OCI-M1 (cell line): ENCODE data around the gene MRPS25.
A peak's percentile ranks its signal among the peaks of the same experiment; 100 is the strongest.

Experiments used
- DNase-seq: peaks from one replicate; lab custom pipeline; 2025; lab: John Stamatoyannopoulos, UW

The MRPS25 gene

DNA sequence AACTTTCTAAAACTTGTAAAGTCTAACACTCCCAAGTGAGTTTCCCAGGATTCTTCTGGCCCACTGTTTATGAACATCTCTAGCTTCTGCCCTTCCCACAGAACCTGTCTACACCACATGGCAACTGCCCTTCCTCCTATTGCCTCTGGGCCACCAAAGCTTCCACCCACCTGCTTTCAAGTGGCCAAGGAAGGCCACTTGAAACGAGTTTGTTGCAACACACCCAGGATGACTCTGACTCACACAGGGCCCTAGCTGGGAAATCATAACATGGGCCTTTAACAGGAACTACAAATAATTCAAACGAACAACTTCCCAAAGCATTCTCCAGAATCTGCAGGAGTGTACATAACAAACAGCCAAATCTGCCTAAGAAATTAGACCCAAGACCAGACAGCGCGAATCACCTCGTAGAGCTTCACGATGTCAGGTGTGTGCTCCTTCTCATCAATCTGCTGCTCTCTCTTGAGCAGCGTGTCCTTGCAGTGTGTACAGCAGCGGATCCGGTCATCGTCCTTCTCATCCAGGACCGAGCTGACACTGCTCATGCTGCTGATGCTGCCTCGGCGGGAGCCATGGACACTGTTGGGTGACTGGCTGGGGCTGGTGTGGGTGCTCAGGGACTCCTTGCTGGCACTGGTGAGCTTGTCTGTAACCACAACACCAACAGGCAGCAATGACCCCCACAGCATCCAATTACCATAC, 17.0 kb upstream of the MRPS25 start:
- DNase-seq = no peak

DNA sequence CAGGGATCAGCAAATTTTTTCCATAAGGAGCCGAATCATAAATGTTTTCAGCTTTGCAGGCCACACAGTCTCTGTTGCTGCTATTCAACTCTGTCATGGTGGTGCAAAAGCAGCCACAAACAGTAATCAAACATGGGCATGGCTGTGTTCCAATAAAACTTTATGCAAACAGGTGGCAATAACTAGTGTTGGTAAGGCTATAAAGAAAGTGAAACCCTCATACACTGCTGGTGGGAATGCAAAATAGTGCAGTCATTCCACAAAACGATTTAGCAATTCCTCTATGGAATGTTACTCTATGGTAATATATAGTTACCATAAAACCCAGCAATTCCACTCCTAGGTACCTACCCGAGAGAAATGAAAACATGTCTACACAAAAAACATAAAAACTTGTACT, 14.0 kb upstream of the MRPS25 start:
- DNase-seq = no peak

DNA sequence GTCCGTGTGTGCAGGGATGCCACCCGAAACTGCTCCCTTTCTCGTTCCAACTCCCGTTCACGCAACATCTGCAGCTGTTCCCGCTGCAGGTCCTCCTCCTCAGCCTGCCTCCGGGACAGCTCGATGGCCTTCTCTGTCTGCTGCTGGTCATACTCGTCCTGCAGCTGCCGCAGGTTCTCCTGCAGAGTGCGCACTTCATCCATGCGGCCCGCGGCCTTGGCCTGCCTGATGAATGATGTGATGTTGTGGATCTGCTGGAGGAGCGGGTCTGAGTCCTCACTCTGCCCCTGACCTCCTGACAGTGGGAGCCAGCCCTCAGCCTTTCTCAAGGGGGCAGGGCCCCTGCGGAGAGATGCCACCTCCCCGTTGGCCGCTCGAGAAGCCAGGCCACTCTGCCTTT, 9.4 kb upstream of the MRPS25 start:
- DNase-seq = no peak

DNA sequence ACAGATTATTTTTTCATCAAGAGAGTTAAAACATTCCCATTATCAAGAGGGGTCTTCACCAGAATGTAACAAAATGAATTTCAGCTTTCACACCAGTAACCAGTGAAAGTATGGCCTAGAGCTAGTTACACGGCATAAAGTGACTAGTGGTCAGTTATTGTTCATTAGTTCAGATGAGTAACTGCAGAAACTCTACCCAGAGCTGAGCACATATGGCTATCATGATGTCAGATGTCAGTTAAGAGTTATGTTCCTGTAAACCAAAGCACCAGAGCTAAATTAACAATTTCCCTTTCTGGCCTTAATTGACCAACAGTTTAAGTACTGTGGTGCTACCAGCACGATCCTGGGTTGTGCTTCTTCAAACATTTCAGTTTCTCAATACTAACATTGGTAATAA, 6.6 kb upstream of the MRPS25 start:
- no peak for DNase-seq

DNA sequence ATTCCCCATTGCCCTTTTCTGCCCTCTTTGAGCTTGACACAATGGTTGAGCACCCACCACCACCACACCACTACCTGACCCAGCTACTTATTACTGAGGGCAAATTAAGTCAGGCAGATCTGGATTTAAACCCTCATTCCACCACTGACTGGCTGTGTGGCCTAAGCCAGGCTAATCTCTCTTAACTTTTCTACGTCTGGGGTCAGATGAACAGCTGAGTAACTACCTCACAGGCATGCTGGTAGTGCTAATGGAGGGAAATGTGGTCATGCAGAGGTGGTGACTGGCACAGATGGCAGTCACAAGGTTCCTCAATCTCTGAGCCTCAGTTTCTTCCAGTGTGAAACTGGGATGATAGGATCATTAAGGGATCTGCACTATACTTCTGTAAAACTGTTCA, 4.3 kb upstream of the MRPS25 start:
- DNase-seq = no peak

DNA sequence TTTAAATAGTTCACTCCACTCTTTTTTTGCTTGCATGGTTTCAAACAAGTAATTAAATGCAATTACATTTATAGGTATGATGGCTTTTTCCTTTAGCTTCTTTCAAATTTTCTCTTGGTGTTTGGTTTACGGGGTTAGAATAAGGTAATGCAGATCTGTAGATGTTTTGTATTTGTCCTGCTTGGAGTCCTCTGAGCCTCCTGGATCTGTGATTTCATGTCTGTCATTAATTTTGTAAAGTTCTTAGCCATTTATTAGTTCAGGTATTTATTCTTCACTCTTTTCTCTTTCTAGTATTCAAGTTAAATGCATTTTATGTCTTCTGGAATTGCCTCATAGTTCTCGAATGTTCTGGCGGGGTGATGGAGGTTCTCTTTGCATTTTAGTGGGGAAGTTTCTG, 1.4 kb upstream of the MRPS25 start:
- DNase-seq = no peak

DNA sequence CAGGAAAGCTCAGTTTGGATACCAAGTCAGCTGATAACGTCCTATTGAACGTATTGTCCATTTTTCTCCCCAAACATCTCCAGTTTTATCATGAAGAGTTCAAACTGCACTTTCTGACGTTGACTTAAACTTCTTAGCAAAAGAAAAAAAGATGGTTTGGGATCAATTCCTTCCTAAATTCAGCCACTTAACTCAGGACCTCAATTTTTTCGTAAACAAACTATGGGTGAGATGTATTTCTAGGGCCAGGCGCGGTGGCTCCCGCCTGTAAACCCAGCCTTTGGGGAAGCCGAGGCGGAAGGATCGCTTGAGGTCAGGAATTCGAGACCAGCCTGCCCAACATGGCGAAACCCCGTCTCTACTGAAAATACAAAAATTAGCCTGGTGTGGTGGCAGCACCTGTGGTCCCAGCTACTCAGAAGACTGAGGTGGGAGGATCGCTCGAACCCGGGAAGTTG, 464 bp upstream of the MRPS25 start:
- DNase-seq = no peak

DNA sequence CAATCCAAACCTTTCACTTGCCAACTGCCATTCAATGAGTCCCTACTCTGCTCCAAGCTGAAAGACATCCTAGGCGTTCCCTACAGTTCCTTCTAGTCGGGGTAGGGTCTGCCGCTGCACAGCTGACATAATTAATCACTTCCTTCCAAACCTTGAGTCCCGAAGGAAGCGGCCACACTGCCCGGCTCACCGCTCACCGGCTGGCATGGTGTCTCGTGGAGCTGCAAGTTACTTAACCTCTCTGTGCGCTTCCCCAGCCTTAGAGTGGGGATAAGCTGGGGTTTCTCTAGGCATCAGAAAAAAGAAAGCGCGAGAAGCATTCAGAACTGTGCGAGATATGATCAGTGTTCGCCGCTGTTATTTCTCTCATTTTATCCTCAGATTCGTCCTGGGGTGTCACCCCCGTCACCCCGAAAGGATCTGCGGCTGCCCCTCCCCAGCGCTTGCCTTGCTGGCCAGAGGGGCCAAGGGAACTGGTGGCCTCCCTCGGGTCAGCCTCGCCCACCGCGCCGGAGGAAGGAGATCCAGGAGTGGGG, 748 bp downstream of the MRPS25 start:
- DNase-seq = peak; percentile 45

DNA sequence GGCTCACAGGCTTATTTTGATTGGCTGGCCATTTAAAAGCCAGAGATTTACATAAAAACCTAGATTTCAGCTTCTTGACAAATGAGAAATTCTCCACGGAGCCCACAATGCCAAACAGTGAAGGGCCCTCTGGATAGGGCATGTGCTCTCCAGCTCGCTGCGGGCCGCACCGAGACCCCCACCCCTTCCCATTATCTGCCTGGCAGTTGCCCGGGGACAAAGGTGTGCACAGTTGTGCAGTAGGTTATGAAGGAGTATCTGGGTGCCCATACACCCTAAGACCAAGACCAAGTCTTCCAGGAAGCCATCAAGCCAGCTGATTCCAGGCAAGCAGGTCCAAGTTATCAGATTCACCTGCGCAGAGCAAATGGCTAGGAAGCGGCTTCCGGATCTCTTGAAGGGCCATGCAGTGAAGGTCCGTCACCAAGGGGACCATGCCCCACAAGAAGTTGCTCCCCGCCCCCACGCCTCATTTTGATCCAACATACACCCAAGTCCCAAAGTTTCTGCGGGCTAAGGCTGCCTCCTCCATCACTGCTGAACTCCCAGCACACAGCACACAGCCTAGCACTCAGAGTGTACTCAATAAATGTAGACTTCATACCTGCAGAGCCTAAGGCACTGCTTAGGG, 1.3 kb downstream of the MRPS25 start:
- no peak for DNase-seq

DNA sequence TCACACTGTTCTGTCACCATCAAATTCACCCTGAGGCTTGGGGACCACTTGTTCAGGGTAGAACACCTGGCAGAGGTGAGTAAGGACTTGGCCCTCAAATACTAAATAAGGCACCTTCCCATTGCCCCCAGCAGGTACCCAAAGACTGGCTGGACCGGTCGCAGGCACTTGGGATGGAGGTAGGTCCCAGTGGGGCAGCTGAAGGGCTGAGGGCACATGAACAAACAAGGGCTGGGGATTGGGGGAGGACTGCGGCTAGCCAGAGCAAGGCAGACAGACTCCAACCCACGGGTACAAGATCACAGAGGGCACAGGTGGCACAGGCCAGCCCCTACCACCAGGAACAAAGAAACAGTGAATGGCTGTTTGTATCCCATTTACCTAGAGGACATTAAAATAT, 1.9 kb downstream of the MRPS25 start:
- DNase-seq = no peak

DNA sequence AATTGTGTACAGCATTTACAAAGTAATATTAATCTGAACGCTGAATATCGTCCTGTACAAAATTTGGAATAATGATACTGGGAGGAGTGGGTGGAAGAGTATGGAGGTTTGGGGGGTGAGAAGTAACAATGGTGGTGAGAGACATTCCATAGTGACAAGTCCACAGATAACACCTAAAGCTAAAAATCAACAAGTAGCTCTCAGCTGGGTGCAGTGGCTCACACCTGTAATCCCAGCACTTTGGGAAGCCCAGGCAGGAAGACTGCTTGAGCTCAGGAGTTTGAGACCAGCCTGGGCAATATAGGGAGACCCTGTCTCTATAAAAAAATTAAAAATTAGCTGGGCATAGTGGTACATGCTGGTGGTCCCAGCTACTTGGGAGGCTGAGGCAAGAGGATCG, 5.1 kb downstream of the MRPS25 start:
- no peak for DNase-seq

DNA sequence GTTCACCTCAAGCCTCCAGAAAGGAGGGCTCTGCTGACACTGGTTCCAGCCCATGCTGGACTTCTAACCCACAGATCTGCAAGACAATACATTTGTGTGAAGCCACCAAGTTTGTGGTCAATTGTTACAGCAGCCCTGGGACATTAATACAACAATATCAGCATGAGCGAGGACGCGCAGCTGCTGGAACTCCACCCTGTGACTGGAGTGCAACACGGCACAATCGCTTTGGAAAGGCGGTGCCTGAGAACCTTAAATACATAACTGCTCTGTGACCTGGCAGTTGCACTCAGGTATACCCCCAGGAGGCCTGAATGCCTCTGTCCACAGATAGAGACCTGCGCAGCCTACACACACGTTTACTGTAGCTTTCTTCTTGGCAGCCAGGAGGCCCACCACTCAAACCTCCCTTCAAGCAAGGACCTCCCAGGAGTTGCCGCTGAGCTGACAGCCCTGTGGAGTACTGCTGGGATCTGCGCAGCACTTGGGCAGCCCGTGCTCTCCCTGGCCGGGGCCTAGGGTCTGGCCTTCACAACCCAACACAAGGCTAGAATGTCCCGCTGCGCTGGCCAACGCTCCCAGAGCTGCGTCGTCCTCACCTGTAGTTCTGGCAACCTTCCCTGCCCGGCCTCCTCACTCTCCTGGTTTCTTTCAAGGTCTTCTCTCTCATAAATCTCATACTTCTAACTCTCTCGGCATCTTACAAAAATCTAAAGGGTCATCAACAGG, 8.3 kb downstream of the MRPS25 start:
- DNase-seq = no peak

DNA sequence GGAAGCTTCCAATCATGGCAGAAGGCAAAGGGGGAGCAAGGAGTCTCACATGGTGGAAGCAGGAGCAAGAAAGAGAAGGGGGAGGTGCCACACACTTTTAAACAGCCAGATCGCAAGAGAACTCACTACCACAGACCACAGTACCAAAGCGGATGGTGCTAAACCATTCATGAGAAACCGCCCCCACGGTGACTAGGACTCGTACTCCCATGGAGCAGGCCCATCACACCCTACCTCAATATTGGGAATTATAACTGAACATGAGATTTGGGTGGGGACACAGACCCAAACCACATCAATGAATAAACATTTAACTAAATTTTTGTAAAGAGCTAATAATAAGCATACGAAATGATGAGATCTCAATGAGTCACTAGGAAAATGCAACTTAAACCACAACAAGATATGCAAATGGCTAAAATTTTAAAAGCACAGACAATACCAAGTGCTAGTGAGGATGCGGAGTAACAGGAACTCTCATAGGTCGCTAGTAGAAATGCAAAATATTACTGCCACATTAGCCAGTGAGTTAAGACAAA, 10.0 kb downstream of the MRPS25 start:
- peak; percentile 63 for DNase-seq

DNA sequence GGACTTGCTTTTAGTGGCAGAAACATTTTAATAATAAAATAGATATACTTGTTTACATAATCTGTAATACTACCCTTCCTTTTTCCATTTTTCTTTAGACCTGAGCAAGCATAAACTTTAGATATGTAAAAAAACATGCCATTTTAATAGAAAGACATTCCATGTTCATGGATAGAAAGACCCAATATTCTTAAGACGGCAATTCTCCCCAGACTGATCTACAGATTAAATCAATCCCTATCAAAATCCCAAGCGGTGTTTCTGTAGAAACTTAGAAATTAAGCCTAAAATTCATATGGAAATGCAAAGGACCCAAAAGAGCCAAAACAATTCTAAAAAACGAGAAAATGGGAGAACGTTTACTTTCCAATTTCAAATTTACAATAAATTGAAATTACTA, 11.6 kb downstream of the MRPS25 start:
- DNase-seq = no peak

DNA sequence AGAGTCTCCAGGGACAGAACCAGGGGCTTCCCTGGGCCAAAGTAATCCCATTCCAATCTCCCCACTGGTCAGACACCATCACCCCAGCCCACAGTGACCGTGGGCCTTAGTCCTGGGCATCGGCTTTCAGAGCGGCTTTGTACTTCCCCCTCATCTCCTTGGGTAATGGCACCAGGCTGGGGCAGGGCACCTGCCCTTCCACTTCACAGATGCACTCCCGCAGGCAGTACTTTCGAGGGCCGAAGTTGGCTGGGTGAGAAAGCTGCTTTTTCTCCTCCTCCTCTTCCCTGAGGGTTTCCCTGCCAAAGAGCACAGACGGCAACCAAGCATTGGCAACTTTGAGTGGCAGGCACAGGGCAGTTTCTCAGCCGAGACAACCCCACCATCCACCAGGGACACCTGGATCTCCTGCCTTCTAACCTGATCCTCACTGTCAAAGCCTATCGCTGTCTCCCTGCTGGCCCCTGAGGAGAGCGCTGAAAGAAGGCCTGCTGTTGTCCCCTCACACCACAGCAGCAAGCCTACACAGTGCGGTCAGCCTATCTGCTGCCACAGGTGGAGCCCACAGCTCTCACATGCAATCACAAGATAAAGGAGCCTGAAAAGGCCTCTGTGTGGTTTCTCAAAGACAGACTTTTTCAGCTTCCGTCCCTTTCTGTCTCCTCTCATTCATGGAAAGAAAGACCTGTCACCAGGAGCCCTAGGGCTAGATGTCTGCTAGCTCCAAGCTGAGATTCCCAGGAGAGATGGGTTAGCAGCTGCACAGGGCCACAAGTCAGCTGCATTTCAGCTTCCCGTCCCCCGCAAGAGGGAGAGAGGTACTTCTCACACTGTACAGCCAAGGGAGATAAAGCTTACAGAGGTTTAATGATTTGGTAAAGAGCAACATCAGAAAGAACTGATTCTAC, 12.5 kb downstream of the MRPS25 start:
- DNase-seq = peak; percentile 96

DNA sequence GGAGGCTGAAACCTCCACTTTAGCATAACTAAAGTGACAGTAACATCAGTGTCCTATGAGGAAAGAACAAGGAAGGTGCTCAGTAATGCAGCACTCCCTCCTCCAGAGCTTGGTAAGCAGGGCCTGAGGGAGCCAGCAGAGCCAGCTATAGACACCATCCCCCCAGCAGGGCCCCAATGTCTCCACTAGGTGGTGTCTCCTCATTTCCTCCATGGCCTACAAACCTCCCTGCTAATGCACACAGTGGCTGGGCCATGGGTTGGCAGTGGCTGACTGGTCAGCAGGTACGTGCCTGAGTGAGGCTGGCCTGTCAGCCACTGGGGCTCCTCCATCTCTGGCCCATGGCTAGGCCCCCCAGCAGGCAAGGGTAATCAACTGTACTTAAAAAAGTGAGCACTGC, 13.6 kb downstream of the MRPS25 start:
- DNase-seq = peak; percentile 82

DNA sequence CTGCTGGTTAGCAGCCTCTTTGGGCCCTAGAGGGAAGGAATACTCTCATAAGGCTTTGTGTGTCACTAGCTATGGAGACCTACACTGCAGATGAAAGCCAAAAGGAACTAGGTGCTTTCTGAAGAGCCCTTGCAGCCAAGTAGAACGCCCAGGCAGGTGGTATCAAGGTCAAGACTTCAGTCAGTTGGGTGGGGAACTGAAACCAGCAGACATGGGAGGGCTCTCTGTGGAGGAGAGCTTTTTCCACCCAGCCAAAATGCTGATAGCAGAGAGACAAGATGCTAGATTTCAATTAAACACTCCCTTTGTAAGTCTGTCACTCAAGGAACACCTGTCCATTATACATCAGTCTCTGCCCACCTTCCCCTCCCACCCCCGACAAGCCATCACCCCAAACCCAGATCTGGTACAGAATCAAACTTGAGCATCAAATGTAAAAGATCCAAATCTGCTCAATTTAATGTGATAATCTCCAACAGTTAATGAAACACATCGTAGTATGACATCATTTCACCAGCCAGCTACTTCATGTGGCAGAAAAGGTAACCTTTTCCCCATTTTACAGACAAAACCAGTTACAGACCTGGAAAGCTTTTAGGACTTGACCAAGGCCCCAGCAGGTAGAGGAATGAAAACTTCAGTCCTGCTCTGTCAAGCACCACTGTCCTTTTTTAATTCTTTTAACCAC, 14.6 kb downstream of the MRPS25 start:
- no peak for DNase-seq

DNA sequence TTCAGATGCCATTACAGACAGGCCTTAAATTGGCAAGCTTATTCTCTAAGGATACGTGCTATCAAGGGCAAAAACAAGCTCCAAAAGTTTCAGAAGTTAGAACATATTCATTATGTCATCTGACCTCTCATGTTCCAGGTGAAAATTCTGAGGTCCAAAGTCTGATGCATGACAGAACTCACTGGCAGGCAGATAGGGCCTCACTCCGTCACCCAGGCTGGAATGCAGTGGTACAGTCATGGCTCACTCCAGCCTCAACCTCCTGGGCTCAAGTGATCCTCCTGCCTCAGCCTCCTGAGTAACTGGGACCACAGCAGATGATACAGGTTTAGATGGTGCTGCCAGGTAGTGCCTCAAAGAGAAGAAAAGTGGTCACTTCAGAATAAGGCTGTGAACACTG, 15.5 kb downstream of the MRPS25 start:
- DNase-seq = no peak

DNA sequence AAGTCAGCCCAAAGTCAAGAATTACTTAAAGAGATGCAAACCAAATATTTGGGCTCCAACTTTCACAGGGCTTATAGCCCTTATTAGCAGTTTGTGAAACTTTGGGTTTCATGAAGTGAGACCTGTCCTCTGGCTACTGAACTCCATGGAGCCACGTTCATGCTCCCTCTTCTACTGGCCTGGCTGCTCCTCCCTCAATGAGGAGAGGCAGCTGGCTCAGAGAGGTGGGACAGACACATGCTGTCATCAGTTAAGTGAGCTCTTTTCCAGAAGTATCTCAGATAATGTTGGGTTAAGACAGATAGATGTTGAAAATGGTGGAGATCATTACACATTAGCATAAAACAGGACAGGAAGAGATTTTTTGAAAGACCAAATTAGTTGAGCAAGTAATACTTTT, 19.4 kb downstream of the MRPS25 start:
- no peak for DNase-seq

DNA sequence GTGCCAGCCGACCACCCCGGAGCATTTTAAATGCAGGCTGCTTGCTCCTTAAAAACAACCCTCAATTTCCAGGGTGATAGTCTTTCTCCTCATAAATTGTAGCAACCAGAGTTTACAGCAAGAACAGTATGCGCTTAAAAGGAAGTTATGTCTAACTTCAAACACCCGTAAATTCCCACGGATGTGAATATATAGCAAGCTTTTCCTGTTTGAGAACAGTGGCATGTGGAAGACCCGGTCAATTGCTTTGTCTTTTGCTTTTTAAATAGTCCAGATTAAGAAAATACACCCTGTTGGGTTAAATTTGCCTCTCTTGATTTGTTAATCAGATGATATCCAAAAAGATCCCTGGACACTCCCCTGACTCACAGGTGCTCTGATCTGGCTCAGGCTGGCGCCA, 20.8 kb downstream of the MRPS25 start:
- DNase-seq = no peak
